DMS79 (cell line): ENCODE results near the gene NDST1.

ENCODE experiments used
- DNase-seq: peaks from one replicate; lab custom pipeline; 2025; lab: John Stamatoyannopoulos, UW

NDST1 gene

DNA sequence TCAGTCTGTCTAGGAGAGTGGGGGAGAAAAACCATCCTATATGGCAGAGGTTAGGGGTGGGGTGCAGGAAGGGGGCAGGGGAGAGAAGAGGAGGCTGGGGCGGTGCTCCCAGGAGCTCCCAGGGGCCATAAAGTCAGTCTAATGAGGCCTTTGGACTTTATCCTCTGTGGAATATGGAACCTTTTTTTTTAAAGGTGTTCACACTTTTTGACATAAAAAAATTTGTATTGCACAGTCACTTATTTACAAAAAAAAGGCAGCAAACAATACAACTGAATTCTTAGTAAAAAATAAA, 80.6 kb downstream of the NDST1 start:
- DNase-seq, result no peak

GRCh38 chr5:150589862-150590601, 82.1 kb downstream of the NDST1 start:
- DNase-seq, result no peak

- no peak for DNase-seq
These were observed 83.2 kb downstream of the NDST1 start for GRCh38 chr5:150590979-150591695.

DNA sequence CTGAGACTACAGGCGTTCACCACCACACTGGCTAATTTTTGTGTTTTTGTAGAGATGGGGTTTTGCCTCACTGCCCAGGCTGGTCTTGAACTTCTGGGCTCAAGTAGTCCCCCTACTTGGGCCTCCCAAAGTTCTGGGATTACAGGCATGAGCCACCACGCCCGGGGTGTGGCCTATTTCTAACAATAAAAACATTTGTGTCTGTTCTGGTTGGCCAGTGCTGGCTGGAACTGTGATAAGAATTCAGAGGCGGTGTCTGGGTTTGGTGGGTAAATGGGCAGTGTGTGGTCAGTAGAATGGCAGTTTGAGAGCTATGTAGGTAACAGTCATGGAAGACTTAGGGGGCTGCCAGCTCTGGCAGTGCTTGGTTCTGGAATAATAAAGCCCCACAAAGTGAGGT, 85.7 kb downstream of the NDST1 start:
- no peak for DNase-seq

DNA sequence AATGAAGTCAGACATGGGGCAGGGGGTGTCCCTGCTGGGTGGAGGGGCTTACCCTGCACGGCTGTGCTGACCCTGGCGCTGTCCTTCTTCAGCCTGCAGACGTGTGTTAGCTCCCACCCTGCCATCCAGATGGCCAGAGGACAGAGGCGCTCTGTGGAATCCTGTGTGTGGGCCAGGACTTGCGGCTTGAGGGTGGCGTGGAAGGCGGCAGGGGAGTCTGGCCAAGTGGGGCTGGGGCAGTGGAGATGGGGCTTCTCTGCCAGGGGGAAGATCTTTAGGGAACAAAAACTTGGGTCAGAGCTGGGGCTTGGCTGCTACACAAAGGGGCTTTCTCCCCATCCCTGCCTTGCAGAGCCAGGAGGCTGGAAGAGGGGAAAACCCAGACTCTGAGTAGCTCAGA, 86.1 kb downstream of the NDST1 start:
- DNase-seq, result no peak

DNA sequence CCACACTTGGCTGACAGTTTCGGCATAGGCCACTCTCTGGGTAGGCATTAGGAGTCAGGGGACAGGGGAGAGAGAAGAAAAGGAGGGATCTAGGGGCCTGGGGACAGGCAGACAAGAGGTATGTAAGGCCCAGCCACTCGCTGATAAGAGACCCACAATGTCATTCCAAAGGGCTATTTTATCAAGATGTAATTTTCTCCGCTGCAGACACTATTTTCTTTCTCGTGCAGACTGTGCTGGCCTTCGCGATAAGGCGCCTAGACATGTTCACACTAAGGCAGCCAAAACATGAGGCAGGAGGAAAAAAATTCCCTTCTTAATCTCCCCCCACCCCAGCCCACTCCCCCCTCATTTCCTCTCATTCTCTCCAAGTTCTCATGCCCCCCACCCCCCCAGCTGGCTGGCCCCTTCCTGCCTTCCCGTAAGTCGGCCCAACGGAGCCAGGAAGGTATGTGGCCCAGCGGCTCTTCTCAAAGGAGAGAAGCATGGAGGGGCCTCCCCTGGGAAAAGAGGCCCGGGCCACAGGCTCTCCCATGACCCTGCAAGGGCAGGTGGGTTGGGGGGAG, 87.6 kb downstream of the NDST1 start:
- DNase-seq, result no peak

GRCh38 chr5:150596313-150596712, 88.4 kb downstream of the NDST1 start:
- no peak for DNase-seq

- no peak for DNase-seq
These were observed 88.9 kb downstream of the NDST1 start for GRCh38 chr5:150596826-150597225.

DNA sequence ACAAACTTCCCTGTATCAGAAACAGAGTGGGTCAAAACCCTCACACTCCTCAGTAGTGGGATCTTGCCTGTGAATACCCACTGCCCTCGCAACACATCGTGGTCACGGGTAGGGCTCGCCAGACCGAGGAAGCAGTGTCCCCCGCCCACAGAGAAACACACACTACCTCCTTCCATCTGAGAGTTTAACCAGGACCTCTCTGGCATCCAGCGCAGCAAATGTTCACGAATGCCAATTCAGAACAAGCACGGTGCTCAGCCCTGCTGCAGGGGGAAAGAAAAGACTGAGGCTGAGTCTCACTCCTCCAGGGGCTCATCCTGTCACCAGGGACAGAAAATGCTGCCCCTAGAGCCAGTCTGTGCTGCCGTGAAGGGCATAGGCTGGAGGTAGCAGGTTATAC, 90.1 kb downstream of the NDST1 start:
- DNase-seq, result no peak

GRCh38 chr5:150598821-150599273, 90.9 kb downstream of the NDST1 start:
- no peak for DNase-seq

DNA sequence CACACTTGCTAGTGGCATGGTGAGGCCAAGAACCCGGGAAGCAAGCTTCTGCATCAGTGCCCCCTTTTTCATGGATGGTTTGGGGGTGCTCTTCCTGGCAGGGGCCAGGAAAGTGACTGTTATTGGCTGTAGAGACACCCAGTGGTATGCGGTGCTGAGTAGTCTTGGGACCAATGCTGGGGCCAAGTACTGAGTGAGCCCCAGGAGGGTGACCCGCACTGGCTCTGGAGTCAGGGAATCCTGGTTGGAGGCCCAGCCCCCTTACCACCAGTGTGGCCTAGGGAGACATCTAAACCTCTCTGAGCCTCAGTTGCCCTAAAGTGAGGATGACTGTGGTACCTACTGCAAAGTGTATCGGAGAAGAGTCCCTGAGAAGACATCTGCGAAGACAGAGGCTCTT, 91.3 kb downstream of the NDST1 start:
- no peak for DNase-seq

- peak; percentile 35 for DNase-seq
These were observed 92.1 kb downstream of the NDST1 start for GRCh38 chr5:150599917-150600511.

- DNase-seq, result no peak
These were observed 92.9 kb downstream of the NDST1 start for GRCh38 chr5:150600616-150601490.

- no peak for DNase-seq
These were observed 93.8 kb downstream of the NDST1 start for GRCh38 chr5:150601491-150602345.

DNA sequence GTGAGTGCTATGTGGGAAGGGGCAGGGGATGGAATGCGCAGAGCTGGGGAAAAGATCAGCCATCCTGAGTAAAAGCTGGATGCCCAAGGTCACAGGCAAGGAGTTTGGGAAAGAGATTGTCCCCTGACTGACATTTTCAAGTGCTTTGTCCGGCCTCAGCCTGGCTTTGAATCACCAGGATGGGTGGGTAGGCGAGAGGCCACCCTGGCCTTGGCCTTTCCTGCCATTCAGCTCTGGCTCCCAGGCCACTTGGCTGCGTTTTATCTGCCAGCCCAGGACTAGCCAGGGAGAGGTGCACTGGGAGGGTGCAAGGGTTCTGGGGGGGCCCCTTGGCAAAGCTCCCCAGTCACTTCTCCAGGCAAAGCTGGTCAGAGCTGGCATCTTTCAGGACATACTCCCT, 95.1 kb downstream of the NDST1 start:
- no peak for DNase-seq

- DNase-seq, result no peak
These were observed 95.6 kb downstream of the NDST1 start for GRCh38 chr5:150603491-150603890.

DNA sequence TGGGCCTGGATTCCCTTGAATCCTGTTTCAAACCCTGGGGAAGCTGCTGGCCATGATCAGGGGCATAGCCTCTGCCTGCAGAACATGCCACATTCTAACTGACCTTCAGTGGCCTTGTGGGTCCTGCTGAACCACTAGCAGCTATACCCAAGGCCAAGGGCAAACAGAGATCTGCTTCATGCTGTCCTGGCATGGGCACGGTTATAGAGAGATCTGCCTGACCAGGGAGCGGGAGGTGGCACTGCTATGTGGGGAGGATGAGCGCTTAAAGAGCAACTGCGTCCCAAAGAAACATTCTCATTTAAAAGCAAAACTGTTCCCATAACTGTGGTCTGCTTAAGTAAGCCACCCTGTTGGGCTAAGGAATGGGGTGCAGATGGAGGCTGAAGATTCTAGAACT, 96.1 kb downstream of the NDST1 start:
- no peak for DNase-seq

GRCh38 chr5:150604894-150605440, 97.0 kb downstream of the NDST1 start:
- no peak for DNase-seq

DNA sequence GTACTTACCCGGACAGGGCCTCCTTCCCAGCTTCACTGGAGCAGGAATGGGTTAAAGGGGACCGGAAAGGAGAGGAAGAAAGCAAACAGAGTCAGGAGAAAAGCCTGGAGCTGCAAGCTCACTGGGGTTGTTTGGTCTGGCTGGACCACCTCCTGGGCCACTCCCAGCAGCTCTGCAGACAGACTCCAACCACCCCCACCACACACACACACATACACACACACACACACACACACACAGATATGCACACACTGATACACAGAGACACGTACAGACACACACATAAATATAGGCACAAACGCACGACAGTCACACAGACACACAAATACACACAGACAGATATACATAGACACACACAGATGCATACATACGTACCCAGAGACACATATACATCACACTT, 97.6 kb downstream of the NDST1 start:
- no peak for DNase-seq

DNA sequence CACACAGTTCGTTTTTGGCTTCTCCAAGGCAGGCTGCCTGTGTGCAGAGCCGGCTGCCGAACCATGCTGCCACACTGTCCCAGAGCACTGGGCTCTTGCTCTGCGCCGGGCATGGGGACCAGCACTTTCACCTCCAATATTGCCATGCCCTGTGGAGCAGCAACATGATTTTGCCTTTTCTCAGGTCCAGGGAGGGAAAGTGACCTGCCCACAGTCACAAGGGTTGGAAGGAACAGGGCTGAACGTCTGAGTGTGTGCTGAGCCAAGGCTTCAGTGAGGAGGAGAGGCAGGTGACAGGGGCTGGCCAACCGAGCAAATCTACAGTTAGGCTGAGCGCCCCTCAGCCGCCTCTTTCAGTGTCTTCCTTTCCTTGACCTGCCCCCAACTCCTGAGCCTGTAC, 98.5 kb downstream of the NDST1 start:
- DNase-seq, result no peak

GRCh38 chr5:150607105-150607504, 99.2 kb downstream of the NDST1 start:
- DNase-seq, result no peak
